ENCODE results near the gene MBD3L1.

MBD3L1 gene

GRCh38 chr19:8832132-8833021 is at the start of gene MBD3L1, which contains the start of gene ZNF558:
Gene MBD3L1, plus strand, starts transcription at chr19:8832377. Its CDS starts 10,302 bp downstream, at chr19:8842679.
Gene ZNF558, minus strand, starts transcription at chr19:8832304. Its CDS starts 9,645 bp downstream, at chr19:8822659.
- TF ChIP-seq CTCF (IDR thresholded peaks at IDR 0.05) = peak; percentile 61; the same call in 1 of the 2 replicates

GRCh38 chr19:8794823-8795222 is 37.4 kb upstream of the MBD3L1 start:
- no peak for TF ChIP-seq CTCF (IDR thresholded peaks at IDR 0.05)

GRCh38 chr19:8806661-8807060 is 25.5 kb upstream of the MBD3L1 start:
- no peak for TF ChIP-seq CTCF (IDR thresholded peaks at IDR 0.05)

- no peak for TF ChIP-seq CTCF (IDR thresholded peaks at IDR 0.05)
Observed at GRCh38 chr19:8811315-8812172, 20.6 kb upstream of the MBD3L1 start.

- TF ChIP-seq CTCF (IDR thresholded peaks at IDR 0.05) = no peak
Observed at GRCh38 chr19:8814176-8814575, 18.0 kb upstream of the MBD3L1 start.

- TF ChIP-seq CTCF (IDR thresholded peaks at IDR 0.05) = no peak
Observed at GRCh38 chr19:8815780-8816179, 16.4 kb upstream of the MBD3L1 start.

- no peak for TF ChIP-seq CTCF (IDR thresholded peaks at IDR 0.05)
Observed at GRCh38 chr19:8820234-8820633, 11.9 kb upstream of the MBD3L1 start.

Data from LNCAP (cell line).